ENCODE results near the gene BMAL2.

DNA sequence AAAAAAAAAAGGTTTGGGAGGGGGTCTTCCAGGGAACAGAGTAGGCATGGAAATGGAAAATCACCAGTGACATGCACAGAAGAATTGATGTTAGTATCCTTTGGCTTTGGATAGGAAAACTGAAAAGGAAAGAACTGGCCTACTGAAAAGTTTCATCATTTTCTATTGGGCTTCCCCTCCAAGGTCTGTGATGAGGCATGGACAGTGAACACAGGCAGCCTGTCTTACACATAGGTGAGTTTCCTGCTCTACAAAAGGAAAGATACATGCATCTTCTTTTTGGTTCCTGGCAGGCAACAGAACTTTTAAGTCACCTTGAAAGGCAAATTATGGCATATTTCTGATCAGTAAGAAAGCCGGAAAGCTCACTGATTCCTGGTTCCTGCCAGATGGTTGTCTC, 5.8 kb downstream of the BMAL2 start:
- TF ChIP-seq POLR2A (IDR thresholded peaks at IDR 0.05) = no peak
- TF ChIP-seq, protein P1, sequence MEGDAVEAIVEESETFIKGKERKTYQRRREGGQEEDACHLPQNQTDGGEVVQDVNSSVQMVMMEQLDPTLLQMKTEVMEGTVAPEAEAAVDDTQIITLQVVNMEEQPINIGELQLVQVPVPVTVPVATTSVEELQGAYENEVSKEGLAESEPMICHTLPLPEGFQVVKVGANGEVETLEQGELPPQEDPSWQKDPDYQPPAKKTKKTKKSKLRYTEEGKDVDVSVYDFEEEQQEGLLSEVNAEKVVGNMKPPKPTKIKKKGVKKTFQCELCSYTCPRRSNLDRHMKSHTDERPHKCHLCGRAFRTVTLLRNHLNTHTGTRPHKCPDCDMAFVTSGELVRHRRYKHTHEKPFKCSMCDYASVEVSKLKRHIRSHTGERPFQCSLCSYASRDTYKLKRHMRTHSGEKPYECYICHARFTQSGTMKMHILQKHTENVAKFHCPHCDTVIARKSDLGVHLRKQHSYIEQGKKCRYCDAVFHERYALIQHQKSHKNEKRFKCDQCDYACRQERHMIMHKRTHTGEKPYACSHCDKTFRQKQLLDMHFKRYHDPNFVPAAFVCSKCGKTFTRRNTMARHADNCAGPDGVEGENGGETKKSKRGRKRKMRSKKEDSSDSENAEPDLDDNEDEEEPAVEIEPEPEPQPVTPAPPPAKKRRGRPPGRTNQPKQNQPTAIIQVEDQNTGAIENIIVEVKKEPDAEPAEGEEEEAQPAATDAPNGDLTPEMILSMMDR (IDR thresholded peaks at IDR 0.05) = no peak
